Colonic mucosa (tissue), 4 donors: ENCODE data around the gene THAP8. TPM values are rescaled to one million over a fixed set of nuclear protein-coding genes. Genes with fewer than 3 reads are reported as not detected.

ENCODE experiments used
- DNase-seq: peaks from one replicate; pipeline ENCODE4 v3.0.0-alpha.2; 2020
- H3K27ac ChIP-seq: fragments of 200-600 bp; one replicate; pipeline ENCODE4 v1.8.0; 2021
- H3K27me3 ChIP-seq: fragments of 200-600 bp; one replicate; pipeline ENCODE4 v1.8.0; 2021
- H3K36me3 ChIP-seq: fragments of 200-600 bp; one replicate; pipeline ENCODE4 v1.8.0; 2021
- H3K4me1 ChIP-seq: fragments of 200-600 bp; one replicate; pipeline ENCODE4 v1.8.0; 2021; ENCODE audit warnings: mild to moderate bottlenecking
- H3K4me3 ChIP-seq: fragments of 200-600 bp; one replicate; pipeline ENCODE4 v1.8.0; 2021
- H3K9ac ChIP-seq, 2 donors: one replicate each; pipeline ENCODE4 v1.7.0; 2013; ENCODE audit warnings: control low read depth in 2 of 2, low read depth in 2 of 2, low read length in 2 of 2
- H3K9me3 ChIP-seq: fragments of 200-600 bp; one replicate; pipeline ENCODE4 v1.8.0; 2021
- intact Hi-C: fragments of 100-400 bp; cut with DNase I; formaldehyde crosslinking; loops from one replicate; pipeline ENCODE4 v1.14.1; 2022
- total RNA-seq, 2 donors: library from RNA; stranded (reverse); fragmentation: NEBNext Ultra II Directional in 1 of 2; extraction: Animal tissue kit (Norgen Biotek cat#: 25700) in 1 of 2; gene quantifications; one replicate each; pipeline ENCODE4 v1.2.1, GENCODE V29; 2021
- TF ChIP-seq, protein P1 (sequence below): fragments of 200-600 bp; IDR thresholded peaks from one replicate; pipeline ENCODE4 v1.8.0; 2022; ENCODE audit warnings: antibody characterized with exemption, mild to moderate bottlenecking
- donor health status: healthy.
- donor health status: DM: no; HTN: no; CAD: no.
- donor health status: DM: no; HTN: no; CAD: no.

THAP8 gene
- total RNA-seq, 2 donors from 2014 or later, result 3.3 to 4.6 TPM

DNA sequence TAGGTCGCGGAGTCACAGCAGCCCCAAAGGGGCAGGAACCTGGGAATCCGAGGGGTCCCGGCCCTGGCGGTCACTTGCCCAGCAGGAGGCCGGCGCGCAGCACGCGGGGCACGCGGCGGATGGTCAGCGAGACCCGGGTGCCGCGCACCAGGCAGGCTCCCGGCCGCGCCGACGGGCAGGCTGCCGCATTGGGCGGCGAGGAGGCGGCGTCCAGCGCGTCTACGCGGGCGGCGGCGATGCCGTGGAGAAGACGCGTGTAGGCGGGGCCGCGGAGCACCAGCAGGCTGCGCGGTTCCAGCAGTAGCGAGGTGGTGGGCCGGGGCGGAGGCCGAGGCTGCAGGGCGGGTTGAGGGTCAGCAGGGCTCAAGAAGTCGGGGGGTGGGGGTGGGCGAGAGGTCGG, 44.9 kb downstream of the THAP8 start:
- TF ChIP-seq, protein P1, sequence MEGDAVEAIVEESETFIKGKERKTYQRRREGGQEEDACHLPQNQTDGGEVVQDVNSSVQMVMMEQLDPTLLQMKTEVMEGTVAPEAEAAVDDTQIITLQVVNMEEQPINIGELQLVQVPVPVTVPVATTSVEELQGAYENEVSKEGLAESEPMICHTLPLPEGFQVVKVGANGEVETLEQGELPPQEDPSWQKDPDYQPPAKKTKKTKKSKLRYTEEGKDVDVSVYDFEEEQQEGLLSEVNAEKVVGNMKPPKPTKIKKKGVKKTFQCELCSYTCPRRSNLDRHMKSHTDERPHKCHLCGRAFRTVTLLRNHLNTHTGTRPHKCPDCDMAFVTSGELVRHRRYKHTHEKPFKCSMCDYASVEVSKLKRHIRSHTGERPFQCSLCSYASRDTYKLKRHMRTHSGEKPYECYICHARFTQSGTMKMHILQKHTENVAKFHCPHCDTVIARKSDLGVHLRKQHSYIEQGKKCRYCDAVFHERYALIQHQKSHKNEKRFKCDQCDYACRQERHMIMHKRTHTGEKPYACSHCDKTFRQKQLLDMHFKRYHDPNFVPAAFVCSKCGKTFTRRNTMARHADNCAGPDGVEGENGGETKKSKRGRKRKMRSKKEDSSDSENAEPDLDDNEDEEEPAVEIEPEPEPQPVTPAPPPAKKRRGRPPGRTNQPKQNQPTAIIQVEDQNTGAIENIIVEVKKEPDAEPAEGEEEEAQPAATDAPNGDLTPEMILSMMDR, result no peak

DNA sequence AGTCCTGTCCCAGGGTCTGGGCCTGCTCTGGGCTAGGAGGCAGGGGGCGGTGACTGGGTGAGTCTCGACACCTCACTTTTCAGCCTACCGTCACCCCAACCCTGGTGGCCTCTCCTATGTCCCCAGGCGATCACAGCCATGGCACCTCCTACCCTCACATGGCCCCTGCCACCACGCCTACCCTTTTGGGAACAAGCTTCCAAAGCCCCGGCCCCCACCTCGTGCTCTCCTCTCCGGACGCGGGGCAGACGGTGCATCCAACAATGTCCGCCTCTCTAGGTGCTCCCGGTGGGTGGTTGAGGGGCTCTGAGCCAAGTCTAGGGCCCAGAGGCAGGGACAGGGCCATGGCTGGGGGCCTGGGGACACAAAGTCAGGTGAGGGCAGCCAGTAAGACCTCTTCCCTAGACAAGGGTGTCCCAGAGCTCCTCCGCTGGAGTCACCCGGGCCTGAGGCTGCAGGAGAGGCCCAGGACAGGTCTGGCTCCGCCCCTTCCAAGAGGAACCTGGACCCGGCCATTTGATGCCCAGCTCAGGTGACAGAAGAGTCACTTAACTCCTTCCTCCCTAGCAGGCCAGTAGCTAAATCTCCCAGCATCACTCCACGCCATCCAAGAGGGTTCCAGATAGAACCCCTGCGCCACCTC, 45.6 kb downstream of the THAP8 start, which contains the start of gene SYNE4:
SYNE4 (minus strand) TSS at position 478 of the 643 bp plus-strand sequence; CDS start at position 346, 132 bp downstream.
- Histone ChIP-seq H3K9me3 (no peaks in the 10 kb centered on the region), H3K27ac (peak within 1 kb of the TSS; percentile 75), H3K4me1 (no peaks in the 10 kb centered on the region), H3K36me3 (no peaks in the 10 kb centered on the region), H3K4me3 (peak within 1 kb of the TSS; percentile 51), H3K9ac (peak within 1 kb of the TSS; percentile 54 to 68), H3K27me3 (no peaks in the 10 kb centered on the region)
- intact Hi-C loops, result no loop called here
- DNase-seq, result peak; percentile 81
- TF ChIP-seq, protein P1, result no peak

More for the DNA sequence above, 44.9 kb downstream of the THAP8 start:
- Histone ChIP-seq H3K9ac (peak overlapping the region; percentile 54 to 68), H3K4me3 (peak overlapping the region; percentile 51), H3K9me3 (no peaks in the 10 kb centered on the region), H3K4me1 (no peaks in the 10 kb centered on the region), H3K27me3 (no peaks in the 10 kb centered on the region), H3K27ac (peak overlapping the region; percentile 75), H3K36me3 (no peaks in the 10 kb centered on the region)
- DNase-seq, result peak; percentile 72
- intact Hi-C loops, result no loop called here

DNA sequence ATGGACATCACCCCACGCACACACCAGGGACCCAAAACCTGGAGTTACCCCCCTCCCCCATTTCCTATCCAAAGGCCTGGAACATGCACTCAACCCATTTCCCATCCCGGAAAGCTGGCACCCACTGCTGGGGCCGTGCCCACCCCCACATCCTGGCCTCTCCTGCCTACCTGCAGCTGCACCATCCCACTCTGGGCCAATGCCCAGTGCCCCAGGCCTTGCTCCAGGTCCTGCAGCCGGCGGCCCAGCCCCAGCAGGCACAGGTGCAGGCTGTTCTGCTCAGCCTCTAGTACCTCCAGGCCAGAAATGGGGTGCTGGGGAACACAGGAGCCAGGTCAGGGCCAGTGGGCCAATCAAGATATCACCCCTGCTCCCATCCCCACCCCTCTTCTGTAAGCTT, 47.1 kb downstream of the THAP8 start:
- TF ChIP-seq, protein P1, result no peak
- H3K36me3 ChIP-seq, result no peaks in the 10 kb centered on the region
- no peak for DNase-seq
- H3K27ac ChIP-seq, result no peak overlapping the region
- no peaks in the 10 kb centered on the region for H3K4me1 ChIP-seq
- H3K9me3 ChIP-seq, result no peaks in the 10 kb centered on the region
- intact Hi-C loops, result no loop called here
- no peaks in the 10 kb centered on the region for H3K27me3 ChIP-seq
- H3K4me3 ChIP-seq, result no peak overlapping the region
- H3K9ac ChIP-seq, result no peak overlapping the region

DNA sequence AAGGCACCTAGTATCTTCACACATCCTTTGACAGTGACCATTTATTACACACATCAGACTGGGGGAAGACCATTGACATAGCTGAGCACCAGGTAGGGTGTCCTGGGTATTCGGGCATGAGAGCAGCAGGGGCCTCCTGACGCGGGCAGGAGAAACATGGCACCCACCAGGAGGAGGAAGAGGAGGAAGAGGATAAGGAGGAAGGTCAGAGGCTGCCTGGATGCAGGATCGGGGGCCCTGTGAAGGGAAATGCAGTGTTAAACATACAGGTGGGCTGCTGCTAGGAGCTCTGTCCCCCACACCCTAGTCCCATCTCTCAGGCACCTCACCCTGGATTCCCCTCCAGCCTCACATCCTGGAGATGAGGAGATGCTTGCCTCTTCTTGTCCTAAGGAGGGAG, 50.8 kb downstream of the THAP8 start:
- Histone ChIP-seq H3K4me3 (no peak overlapping the region), H3K9ac (no peak overlapping the region), H3K27ac (no peak overlapping the region), H3K27me3 (no peaks in the 10 kb centered on the region), H3K36me3 (no peaks in the 10 kb centered on the region), H3K4me1 (no peaks in the 10 kb centered on the region), H3K9me3 (no peaks in the 10 kb centered on the region)
- TF ChIP-seq, protein P1, result no peak
- intact Hi-C loops, result no loop called here
- DNase-seq, result no peak

DNA sequence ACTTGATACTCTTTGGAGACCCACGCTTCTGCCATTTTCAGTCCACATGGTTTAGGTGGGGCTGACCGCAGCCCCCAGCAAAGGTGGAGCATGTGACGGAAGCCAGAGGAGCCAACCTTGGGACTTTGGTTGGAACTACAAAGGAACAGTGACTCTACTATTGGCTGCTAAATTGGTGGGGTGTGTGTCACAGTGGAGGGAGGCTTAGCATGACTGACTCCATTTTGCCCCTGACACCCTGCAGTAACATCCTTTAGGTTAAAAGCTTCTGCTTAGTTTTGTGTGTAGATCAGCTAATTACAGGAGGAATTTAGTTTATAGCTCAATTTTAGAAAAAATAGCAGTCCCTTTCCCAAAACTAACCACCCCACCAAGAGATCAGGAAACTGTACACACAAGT, 52.5 kb downstream of the THAP8 start:
- Histone ChIP-seq H3K36me3 (no peaks in the 10 kb centered on the region), H3K27me3 (no peaks in the 10 kb centered on the region), H3K4me1 (no peaks in the 10 kb centered on the region), H3K9me3 (no peaks in the 10 kb centered on the region), H3K9ac (no peak overlapping the region), H3K4me3 (no peak overlapping the region), H3K27ac (no peak overlapping the region)
- intact Hi-C loops, result no loop called here
- no peak for DNase-seq
- TF ChIP-seq, protein P1, result no peak
